Fibroblast of peridontal ligament (primary cell): ENCODE results near the gene CTTNBP2.

Experiments used
- DNase-seq: peaks from one replicate; pipeline ENCODE4 v3.0.0-alpha.2; 2010; ENCODE audit errors: extremely low read depth

Gene CTTNBP2

GRCh38 chr7:117873310-117874190 lies at the start of gene CTTNBP2:
Gene CTTNBP2 (minus strand): TSS chr7:117873441. CDS start chr7:117873415, 26 bp downstream.
- DNase-seq = peak; percentile 72

GRCh38 chr7:117916309-117916708 lies 43.1 kb upstream of the CTTNBP2 start:
- no peak for DNase-seq

- DNase-seq = no peak
These were observed 39.2 kb upstream of the CTTNBP2 start for GRCh38 chr7:117912421-117912820.

- DNase-seq = no peak
These were observed 35.0 kb upstream of the CTTNBP2 start for GRCh38 chr7:117908031-117908795.

GRCh38 chr7:117907049-117907640 lies 33.9 kb upstream of the CTTNBP2 start:
- no peak for DNase-seq

GRCh38 chr7:117902314-117902889 lies 29.2 kb upstream of the CTTNBP2 start:
- no peak for DNase-seq

GRCh38 chr7:117901089-117901797 lies 28.0 kb upstream of the CTTNBP2 start:
- no peak for DNase-seq

- DNase-seq = no peak
These were observed 23.1 kb upstream of the CTTNBP2 start for GRCh38 chr7:117896339-117896738.

- no peak for DNase-seq
These were observed 22.0 kb upstream of the CTTNBP2 start for GRCh38 chr7:117895276-117895675.

- DNase-seq = no peak
These were observed 20.8 kb upstream of the CTTNBP2 start for GRCh38 chr7:117894037-117894436.

- no peak for DNase-seq
These were observed 19.6 kb upstream of the CTTNBP2 start for GRCh38 chr7:117892821-117893220.

- DNase-seq = no peak
These were observed 16.4 kb upstream of the CTTNBP2 start for GRCh38 chr7:117889611-117890010.

- DNase-seq = no peak
These were observed 15.4 kb upstream of the CTTNBP2 start for GRCh38 chr7:117888627-117889026.

GRCh38 chr7:117882594-117882993 lies 9.4 kb upstream of the CTTNBP2 start:
- no peak for DNase-seq

- no peak for DNase-seq
These were observed 3.5 kb upstream of the CTTNBP2 start for GRCh38 chr7:117876761-117877160.

GRCh38 chr7:117875566-117875965 lies 2.3 kb upstream of the CTTNBP2 start:
- no peak for DNase-seq

- no peak for DNase-seq
These were observed 1.0 kb upstream of the CTTNBP2 start for GRCh38 chr7:117874191-117874700.

GRCh38 chr7:117872561-117873309 lies 506 bp downstream of the CTTNBP2 start:
- peak; percentile 18 for DNase-seq

- DNase-seq = peak; percentile 30
These were observed 1.3 kb downstream of the CTTNBP2 start for GRCh38 chr7:117871778-117872538.

GRCh38 chr7:117871401-117871777 lies 1.9 kb downstream of the CTTNBP2 start:
- DNase-seq = no peak
